ENCODE data around the gene MUC22. TPM values are rescaled to one million over a fixed set of nuclear protein-coding genes. Genes with fewer than 3 reads are reported as not detected.

The MUC22 gene
- total and polyA plus RNA-seq, 10 of the 15 experiments (the other 5 are each of a cell fraction or from before 2014, with no cell fraction given) = under 0.01 to 0.09 (median 0.04) TPM; not detected in 4

- Histone ChIP-seq H3K4me3 (no peak overlapping the region), H3K4me2 (ENCODE audit: control insufficient read depth, insufficient read depth) (no peak overlapping the region), H4K20me1 (ENCODE audit: control insufficient read depth, insufficient read depth) (no peaks in the 10 kb centered on the region), H3K4me1 (ENCODE audit: control insufficient read depth, insufficient read depth, low read length) (no peaks in the 10 kb centered on the region), H3K9me3 (replicated peaks; ENCODE audit: control insufficient read depth, insufficient read depth, low read length) (no peaks in the 10 kb centered on the region; the same call in 2 of the 3 replicates), H3K9ac (ENCODE audit: control insufficient read depth, insufficient read depth, low read length) (no peak overlapping the region), H2AFZ (ENCODE audit: control insufficient read depth, low read depth, low read length) (no peak overlapping the region), H3K79me2 (ENCODE audit: control insufficient read depth, insufficient read depth, low read length) (no peaks in the 10 kb centered on the region), H3K27ac (ENCODE audit: control insufficient read depth, insufficient read depth) (no peak overlapping the region), H3K36me3 (ENCODE audit: control insufficient read depth in 2 of 2, insufficient read depth in 2 of 2, low read length in 1 of 2) (no peaks in the 10 kb centered on the region), H3K27me3 (replicated peaks in 1 of 2; ENCODE audit: control insufficient read depth in 2 of 2, insufficient read depth in 2 of 2, low read length in 1 of 2) (no peaks in the 10 kb centered on the region)
- intact Hi-C loops (cut with micrococcal nuclease; ENCODE audit: unreplicated experiment) (no loop called here), in situ Hi-C loops (cut with MboI) (no loop called here)
- DNase-seq (ENCODE audit: low read depth, low spot score) = no peak
- TF ChIP-seq BMI1 (IDR thresholded peaks at IDR 0.05; ENCODE audit: borderline replicate concordance) = no peak
- TF ChIP-seq POLR2AphosphoS5 (IDR thresholded peaks at IDR 0.05; ENCODE audit: low read length) = no peak
- no peak for TF ChIP-seq KLF5 (IDR thresholded peaks at IDR 0.05; ENCODE audit: partially characterized antibody)
- no peak for TF ChIP-seq FOS (IDR thresholded peaks at IDR 0.05; ENCODE audit: borderline replicate concordance, extremely low read depth, insufficient read length)
- WGBS (ENCODE audit: insufficient coverage, insufficient replicate concordance, low lambda C conversion rate, missing lambda C conversion rate) = 73% methylated on average over 2 of the region's 2 CpGs
- ChIA-PET SMC1A (ENCODE audit: uncharacterized antibody, unreplicated experiment) (no interaction called here), RAD21 (ENCODE audit: unreplicated experiment) (no interaction called here), POLR2A (no interaction called here), CTCF (no interaction called here)
- BruUV-seq (replicated peaks) = no TSS peak
- FAIRE-seq = no peak
- ATAC-seq = no peak
These were observed 13.0 kb upstream of the MUC22 start for GRCh38 chr6:30997301-30997700.

GRCh38 chr6:30998785-30999184 is 11.5 kb upstream of the MUC22 start:
- in situ Hi-C loops (cut with MboI) (no loop called here), intact Hi-C loops (cut with micrococcal nuclease; ENCODE audit: unreplicated experiment) (no loop called here)
- Histone ChIP-seq H2AFZ (ENCODE audit: control insufficient read depth, low read depth, low read length) (no peak overlapping the region), H3K9ac (ENCODE audit: control insufficient read depth, insufficient read depth, low read length) (no peak overlapping the region), H3K4me2 (ENCODE audit: control insufficient read depth, insufficient read depth) (no peak overlapping the region), H3K9me3 (replicated peaks; ENCODE audit: control insufficient read depth, insufficient read depth, low read length) (no peaks in the 10 kb centered on the region; the same call in 2 of the 3 replicates), H3K27me3 (replicated peaks in 1 of 2; ENCODE audit: control insufficient read depth in 2 of 2, insufficient read depth in 2 of 2, low read length in 1 of 2) (no peaks in the 10 kb centered on the region), H3K79me2 (ENCODE audit: control insufficient read depth, insufficient read depth, low read length) (no peaks in the 10 kb centered on the region), H3K4me1 (ENCODE audit: control insufficient read depth, insufficient read depth, low read length) (no peaks in the 10 kb centered on the region; the same call in 1 of the 2 replicates), H4K20me1 (ENCODE audit: control insufficient read depth, insufficient read depth) (no peaks in the 10 kb centered on the region), H3K27ac (ENCODE audit: control insufficient read depth, insufficient read depth) (no peak overlapping the region), H3K36me3 (ENCODE audit: control insufficient read depth in 2 of 2, insufficient read depth in 2 of 2, low read length in 1 of 2) (no peaks in the 10 kb centered on the region), H3K4me3 (no peak overlapping the region)
- 28% methylated on average over 5 of the region's 5 CpGs for WGBS (ENCODE audit: insufficient coverage, insufficient replicate concordance, low lambda C conversion rate, missing lambda C conversion rate)
- ChIA-PET CTCF (no interaction called here), POLR2A (no interaction called here), SMC1A (ENCODE audit: uncharacterized antibody, unreplicated experiment) (no interaction called here), RAD21 (ENCODE audit: unreplicated experiment) (no interaction called here)
- ATAC-seq (no peak), DNase-seq (ENCODE audit: low read depth, low spot score) (no peak), FAIRE-seq (no peak)
- BruUV-seq (replicated peaks) = no TSS peak
- TF ChIP-seq WRNIP1 (IDR thresholded peaks at IDR 0.05; ENCODE audit: borderline replicate concordance, low read depth, low read length) (no peak), NFIC (IDR thresholded peaks at IDR 0.05; ENCODE audit: low read depth, low read length) (no peak), EGR1 (IDR thresholded peaks at IDR 0.05; ENCODE audit: borderline replicate concordance in 1 of 2, low read depth in 2 of 2, low read length in 2 of 2) (no peak), MTA2 (IDR thresholded peaks at IDR 0.05; ENCODE audit: low read depth) (no peak), ZNF622 (IDR thresholded peaks at IDR 0.05) (no peak), NKRF (conservative IDR thresholded peaks at IDR 0.05) (no peak), GABPA (IDR thresholded peaks at IDR 0.05; ENCODE audit: low read depth) (no peak)

All from GM12878 (cell line).